SIG-M5 treated with dmso at 0.1 percent for 504 hours (cell line): ENCODE measurements around the gene KCNIP1.
"Not testable (repeated sequence)": the region's sequence is repeated elsewhere in the genome, so short reads cannot be mapped to it uniquely, and the experiment has no call there.

Experiments
- DNase-seq: peaks from one replicate; lab custom pipeline; 2025; ENCODE audit not compliant: unreplicated experiment; lab: John Stamatoyannopoulos, UW

The KCNIP1 gene

DNA sequence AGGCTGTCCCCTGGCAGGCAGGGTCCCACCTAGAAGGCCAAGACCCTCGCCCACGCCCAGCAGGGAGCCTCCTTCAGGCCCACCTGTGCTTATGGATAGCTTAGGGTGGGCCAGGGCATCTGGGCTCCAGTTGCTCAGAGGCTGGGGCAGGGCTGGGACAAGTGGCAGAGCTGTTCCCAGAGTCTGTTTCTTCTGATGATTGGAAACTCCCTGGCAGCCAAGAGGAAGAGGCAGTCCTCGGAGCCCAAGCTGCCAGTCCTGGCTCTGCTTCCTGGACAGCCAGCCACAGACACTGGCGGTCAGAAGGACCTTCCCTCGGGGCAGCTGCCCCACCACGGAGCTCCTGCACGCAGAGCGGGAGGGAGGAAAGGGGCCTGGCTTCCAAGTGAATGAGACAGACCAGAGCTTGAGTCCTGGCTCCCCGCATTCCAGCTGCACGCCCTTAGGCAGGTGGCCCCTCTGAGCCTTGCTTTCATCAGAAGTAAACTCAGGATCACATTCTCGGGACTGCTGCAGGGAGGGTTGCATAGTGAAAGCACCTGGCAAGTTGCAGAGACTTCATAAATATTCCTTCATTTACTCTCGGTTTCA, 241.8 kb downstream of the KCNIP1 start:
- DNase-seq, result peak; percentile 40

DNA sequence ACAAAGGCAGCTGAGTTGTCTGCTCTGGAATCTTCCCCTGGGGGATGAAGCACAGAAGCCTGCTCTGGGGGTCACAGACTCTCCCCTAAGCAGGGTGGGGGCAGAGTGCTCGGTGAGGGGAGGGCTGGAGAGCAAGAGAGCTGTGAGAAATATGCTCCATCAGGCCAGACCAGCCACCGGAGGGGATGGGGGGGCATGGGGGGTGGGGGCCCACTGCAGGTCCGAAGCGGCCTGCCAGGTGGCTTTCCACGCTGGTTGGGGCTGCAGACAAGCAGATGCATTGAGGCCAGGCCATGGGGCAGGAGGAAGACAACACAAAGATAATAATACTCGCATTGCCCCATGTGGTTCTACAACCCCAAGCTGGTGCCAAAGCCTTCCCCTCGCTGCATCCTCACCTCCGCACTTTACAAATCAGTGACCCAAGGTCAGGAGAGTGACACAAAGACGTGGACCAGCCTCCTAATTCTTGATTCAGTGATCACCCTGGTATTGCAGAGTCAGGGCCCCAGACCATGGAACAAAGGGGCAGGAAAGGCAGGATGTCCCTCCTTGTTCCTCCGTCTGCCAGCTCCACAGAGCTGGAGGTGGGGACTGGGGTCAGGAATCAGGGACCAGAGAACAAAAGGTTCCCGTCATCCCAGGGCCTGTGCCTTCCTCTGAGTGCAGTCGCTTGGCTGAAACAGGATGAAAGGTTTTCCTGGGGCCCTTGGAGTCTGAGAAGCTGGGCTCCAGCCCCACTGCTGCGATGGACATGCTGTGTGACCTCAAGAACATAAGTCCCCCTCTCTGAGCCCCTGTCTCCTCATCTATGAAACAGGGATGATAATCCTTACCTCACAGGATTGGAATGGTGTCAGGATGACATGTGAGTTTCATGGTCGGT, 242.5 kb downstream of the KCNIP1 start:
- DNase-seq, result no peak

DNA sequence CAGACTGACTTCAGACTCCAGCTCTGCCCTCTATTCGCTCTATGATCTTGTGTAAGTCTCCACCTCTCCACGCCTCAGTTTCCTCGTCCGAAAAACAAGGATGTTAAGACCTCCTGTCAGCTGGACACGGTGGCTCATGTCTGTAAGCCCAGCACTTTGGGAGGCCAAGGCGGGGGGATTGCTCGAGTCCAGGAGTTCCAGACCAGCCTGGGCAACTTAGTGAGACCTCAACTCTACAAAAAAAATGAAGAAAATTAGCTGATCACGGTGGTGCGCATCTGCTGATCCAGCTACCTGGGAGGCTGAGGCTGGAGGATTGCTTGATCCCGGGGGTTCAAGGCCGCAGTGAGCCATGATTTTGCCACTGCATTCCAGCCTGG, 243.1 kb downstream of the KCNIP1 start:
- no peak for DNase-seq

DNA sequence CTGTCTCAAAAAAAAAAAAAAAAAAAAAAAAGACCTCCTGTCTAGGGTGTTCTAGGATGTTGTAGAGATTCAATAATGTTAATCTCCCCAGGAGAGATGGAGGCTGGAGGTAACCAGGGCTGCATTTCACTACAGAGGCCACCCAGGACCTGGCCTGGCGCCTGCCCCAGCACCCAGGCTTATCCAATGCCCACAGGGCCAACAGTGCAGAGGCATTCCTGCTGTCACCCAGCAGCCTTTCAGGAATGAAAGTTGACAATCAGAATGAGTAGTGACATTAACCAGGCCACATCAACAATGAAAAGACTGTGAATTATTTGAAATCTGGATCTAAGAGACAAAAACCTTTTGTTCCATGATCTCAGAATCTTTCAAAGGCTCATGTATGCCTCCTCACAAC, 243.5 kb downstream of the KCNIP1 start:
- no peak for DNase-seq

DNA sequence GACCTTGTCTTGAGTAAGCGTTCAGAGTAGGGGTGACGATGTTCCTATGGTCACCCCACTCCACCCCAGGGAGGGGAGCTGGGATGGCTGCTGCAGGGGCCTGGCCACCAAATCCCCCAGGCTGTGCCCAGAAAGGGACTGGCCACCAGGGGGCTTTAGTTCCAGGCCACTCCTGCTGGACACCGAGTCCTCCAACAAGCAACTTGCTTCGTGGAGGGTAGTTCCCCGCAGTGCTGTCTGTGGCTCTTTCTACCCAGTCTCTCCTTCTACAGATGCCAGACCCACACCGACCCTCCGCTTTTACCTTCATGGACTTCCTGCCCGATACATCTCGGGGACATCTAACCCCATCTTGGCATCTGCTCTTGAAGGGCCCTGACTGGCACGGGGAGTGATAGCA, 244.0 kb downstream of the KCNIP1 start:
- no peak for DNase-seq

DNA sequence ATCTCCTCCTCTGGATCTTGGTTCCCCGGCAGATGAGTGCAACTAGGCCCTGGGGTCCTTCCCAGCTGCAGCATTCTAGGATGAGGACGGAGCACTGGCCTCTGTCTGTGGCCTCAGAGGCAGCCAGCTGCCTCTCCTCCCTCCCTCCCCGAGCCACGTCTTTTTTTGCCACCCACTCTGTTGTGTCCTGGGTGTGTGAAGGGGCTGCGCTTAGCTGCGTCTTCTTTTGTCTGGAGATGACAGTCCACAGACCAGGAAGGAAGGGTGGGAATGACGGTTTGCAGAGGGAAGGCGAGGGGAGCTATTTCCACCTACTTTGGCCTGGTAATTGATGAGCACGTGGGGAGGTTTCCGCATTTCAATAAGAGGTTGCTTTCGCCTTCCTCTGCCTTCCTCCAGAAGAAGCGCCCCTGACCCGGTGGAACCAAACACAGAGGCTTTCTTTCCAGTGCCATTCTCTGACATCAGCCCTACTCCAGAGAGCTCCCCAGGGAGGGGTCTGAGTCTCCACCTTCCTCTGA, 245.2 kb downstream of the KCNIP1 start:
- DNase-seq, result no peak

DNA sequence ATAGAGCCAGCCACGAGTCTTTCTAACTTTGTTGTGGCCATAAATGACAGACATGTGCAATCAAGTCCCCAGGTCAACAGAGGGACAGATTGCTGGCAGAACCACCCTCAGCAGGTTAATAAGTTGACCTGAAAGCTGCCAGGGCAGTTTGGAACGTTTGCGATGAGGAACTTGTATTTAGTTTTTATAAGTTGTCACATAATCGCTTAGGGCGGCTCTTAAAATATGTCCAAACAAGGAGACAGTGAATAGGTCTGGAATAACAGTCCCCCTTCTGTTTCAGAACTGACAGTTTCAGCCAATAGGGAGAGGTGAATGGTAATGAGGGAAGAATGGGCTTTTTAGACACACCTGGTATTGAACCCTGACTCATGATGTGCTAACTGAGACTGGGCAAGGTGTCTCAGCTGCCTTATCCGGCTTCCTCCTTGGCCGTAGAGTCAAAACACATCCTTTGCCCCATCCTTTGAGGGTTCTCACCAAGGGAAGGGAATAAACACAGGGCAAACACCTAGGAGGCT, 246.2 kb downstream of the KCNIP1 start:
- DNase-seq, result peak; percentile 60

DNA sequence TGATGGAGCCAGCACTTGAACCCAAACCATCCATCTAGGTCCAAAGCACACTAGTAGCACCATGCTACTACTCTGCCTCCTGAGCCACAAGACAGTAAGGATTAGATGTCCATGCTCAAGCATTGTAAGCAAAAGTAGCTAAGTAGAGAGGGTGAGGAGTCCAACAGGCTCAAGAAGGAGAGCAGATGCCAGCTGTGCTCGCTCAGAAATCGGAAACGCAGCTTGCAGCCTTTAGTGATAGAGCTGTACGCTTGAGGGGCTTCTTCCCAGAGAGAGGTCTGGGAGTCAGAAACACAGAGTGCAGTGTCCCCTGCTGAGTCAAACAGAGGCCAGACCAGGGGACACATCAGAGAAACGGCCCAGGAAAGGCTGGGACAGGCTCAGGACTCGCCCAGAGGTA, 247.0 kb downstream of the KCNIP1 start:
- no peak for DNase-seq

DNA sequence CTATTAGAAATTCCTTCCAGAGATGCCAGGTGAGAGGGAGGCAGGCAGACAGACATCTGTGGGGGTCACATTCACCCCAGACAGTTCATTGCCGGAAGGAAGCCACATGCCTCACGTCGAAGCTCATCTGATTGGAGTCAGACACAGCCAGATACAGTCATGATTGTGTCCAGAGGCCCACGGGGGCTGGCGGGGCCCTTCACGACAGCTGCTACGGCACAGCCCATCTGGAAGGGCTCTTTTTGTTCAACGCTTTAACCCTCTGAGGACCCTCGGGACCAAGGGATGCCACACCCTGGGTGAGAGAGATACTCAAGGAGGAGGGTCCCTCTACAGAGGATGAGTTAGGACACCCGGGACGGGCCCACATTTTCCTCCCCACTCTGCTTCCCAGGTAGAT, 247.8 kb downstream of the KCNIP1 start:
- no peak for DNase-seq

DNA sequence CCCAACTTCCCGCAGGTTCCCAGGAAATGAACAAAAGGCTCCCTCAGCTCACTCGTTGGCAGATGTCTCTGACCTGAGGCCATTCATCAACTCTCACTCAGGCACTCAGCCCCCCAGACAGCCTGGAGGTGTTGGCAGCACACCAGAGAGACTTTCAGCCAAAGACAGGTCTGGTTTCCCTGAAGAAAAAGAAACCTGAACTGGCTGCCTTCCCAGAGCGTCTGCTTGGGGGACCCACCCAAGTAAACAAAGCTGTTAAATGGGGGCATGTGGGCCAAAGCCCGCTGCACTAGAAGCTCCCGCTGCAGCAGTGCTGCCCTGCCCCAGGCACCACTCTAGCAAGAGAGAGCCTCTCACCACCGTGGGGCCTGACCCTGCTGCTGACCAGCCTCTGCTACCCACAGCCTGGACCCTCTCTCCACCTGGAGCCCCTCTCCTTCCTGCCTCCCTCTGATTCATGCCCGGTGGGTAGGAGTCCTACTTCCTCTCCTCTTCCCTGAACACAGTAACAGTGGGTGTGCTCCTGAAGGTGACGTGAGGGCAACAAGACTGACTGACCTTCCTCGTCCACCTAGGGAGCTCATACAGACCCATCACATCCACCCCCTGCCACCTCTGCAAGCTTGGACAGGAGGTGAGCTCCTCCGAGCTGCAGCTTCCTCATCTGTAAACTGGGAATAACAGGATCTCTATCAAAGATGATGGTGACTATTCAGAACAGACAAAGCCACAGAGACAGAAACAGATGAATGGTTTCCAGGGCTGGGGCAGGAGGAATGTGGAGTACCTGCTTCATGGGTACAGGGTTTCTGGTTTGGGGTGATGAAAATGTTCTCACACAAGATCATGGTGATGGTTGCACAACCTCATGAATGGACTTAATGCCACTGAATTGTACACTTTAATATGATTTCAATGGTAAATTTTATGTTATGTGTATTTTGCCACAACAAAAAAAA, 248.7 kb downstream of the KCNIP1 start:
- DNase-seq, result peak; percentile 8

DNA sequence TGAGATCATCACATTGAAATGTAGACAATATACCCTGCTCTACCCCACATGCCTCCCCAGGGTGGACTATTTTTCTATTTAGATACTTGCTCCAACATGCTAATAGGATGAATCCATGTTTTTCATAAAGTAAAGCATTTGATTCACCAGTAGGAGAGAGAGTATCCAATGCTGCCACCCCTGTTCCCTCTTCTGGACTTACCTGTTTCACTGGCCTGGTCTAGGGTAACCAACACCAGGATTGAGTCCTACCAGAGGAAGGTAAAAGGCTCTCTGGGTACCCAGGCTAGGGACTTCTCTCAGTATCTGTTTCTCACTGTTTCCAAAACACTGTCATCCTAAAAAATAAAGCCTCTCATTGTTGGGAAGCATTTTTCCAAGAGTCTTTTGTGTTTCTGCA, 249.5 kb downstream of the KCNIP1 start:
- DNase-seq, result peak; percentile 17

DNA sequence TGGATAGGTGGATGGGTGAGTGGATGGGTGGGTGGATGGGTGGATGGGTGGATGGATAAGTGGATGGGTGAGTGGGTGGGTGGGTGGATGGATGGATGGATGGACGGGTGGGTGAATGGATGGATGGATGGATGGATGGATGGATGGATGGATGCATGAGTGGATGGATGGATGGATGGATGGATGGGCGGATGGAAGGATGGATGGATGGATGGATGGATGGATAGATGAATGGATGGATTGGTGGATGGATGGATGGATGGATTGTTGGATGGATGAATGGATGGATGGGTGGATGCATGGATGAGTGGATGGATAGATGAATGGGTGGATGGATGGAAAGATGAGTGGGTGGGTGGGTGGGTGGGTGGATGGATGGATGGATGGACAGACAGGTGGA, 250.7 kb downstream of the KCNIP1 start:
- not testable (repeated sequence) for DNase-seq

DNA sequence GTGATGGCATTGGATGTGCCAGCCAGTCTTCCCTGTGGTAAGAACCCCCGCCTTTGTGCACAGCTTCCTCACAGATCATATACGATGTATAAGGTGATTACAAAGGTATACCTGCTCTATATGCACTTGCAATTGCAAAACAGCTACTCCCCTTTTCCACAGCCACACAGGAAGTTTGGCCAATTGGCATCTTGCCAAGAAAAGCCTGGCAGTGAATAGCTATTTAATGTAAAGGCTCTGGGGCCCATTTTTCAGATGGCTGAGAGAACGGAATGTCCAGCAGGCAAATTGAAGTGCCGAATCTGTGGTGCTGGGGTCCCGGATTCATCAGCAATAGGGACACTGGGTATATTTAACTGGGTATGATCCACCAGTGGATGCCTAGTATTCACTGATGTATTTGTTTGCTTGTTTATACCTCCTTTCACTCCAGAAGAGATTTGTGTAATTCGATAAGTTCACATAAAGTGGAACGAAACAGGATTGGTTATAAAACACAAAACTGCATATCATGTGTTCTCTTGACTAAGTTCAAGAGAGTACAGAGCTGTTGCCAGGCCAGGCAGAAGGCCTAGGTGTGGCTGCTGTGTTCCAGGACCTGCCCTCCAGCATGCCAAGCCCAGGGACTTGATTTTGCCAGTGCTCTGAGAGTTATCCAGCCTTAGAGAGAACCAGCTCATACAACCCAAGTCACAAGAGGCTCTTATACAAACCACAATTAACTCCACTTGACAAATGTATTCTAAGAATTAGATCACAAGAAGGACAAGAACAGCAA, 252.0 kb downstream of the KCNIP1 start:
- DNase-seq, result no peak

DNA sequence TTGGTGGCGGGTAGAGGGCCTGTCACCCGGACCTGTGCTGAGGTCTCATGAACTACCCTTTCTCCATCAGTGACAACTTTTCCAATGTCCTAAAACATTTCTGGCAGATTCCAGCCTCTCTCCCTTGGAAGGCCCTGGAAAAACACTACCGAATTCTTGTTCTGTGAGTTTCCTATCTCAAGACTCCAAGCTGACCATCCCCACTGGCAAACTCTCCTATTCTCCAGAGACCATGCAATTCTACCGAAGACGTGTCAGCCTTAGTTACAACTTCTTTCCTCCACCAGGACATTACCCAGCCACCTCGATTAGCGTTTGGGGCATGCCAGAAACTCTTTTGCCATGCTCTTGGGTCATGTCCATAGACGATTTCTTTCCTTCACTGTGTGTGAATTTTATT, 252.9 kb downstream of the KCNIP1 start:
- no peak for DNase-seq

DNA sequence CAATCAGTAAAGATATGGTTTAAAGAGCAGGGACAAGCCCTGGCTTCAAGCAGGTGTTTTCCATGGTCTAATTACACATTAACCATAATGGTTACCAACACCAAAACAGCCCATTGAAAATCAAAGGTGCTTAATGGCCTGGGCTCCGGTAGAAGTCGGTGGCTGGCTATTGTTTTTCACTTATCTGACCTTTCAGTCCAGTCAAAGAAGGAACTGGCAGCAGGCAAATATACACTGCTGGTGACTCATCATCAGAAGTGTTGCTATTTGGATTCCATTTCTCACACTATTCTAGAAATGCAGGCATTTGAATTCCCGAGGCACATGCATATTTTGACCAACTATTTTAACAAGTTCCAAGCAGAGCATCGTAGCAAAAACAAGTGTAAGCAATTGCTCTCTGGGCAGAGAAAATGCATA, 253.4 kb downstream of the KCNIP1 start:
- DNase-seq, result peak; percentile 13

DNA sequence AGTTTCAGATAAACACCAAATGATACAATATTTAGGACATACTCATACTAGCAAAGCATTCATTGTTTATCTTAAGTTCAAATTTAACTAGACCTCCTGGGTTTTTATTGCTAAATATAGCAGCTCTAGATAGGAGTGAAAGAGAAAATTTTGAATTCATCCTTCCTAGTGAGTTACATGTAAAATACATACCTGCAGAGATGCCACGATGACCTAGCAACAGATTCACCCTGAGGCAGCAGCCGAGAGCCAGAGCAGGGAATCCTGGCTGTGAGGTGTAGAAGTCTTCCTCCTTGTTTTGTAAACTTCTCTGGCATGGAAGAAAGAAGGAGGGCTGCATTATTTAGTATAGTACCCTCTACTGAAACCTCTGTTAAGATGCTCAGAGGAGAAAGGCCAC, 253.8 kb downstream of the KCNIP1 start:
- DNase-seq, result no peak

DNA sequence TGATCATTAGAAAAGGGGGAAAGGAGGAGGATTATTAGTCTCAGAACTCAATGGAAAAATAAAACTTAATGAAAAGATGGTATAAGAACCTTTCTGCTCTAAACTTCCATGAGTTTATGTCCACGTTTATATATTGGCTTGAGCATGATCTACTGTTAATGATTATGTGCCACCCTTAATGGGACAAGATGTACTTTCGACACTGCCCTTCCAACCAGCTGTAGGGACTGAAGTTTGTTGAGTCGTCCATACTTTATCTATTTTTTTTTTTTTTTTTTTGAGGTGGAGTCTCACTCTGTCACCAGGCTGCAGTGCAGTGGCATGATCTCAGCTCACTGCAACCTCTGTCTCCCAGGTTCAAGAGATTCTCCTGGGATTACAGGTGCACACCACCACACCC, 254.7 kb downstream of the KCNIP1 start:
- no peak for DNase-seq

DNA sequence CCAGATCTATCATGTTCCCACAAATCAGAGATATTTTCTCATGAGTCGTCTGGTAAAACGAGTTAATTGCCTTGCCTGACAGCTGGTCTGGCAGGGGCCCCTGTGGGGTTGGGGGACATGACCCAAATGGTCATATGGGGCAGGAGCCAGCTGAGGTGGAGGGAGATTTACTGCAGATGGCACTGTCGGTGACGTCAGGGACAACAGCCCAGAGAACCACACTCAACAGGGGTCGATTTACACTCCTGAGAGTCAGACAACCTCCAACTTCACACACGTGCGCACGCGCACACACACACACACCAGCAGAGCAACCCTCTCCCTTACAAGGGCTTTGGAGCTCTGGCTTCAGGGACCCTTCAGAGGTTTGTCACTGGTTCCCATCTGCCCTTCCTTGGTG, 256.3 kb downstream of the KCNIP1 start:
- DNase-seq, result no peak

DNA sequence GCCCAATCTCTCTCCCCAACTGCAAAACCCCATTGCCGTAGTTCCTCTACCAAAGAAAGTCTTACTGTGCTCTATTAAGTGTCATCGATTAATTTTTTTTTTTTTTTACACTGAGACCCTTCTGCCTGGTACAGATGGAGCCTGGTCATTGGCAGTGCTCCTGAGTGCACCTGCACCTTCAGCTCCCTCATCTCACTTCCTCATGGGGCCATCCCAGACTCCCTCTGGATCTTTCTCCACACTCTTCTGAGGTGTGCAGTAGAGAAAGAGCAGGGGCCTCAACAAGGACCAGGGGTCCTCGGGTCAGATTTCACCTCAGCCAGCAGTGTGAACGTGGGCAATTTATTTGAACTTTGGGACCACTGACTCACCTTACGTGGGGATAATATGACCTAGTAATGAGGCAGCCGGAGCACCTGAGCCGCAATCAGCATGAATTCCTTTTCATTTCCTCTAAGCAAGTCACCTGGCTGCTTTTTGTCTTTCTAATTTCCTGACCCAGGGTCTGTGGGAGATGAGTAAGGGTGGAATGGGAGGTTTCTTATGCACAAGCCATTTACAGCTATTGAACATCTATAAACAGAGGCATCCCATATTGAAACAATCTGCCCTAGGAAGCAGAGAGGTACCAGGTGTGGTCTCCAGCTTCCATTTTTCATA, 257.4 kb downstream of the KCNIP1 start:
- DNase-seq, result no peak

DNA sequence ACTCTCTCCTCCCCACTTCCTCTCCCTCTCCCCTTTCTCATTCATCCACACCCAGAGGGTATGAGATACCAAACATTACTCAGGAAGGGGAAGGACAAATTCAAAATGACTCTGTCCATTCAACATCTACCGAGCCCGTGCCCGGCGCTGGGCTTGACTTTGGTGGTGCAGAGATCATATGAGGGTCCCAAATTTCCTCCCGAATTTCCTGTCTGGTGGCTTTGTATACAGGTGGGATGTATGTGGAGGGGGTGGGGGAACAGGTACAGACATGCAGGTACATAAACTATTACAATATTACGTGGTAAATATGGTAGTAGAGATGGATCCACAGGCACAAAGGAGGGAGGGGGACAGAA, 257.9 kb downstream of the KCNIP1 start:
- DNase-seq, result no peak
